Esophagus muscularis mucosa (tissue), 4 donors: ENCODE measurements around the gene VMO1. TPM values are rescaled to one million over a fixed set of nuclear protein-coding genes. Genes with fewer than 3 reads are reported as not detected.

Source experiments
- DNase-seq: peaks from one replicate; pipeline ENCODE4 v3.0.0-alpha.2; 2017; ENCODE audit errors: extremely low spot score
- H3K27ac ChIP-seq, 4 donors: fragments of 200-600 bp; sonication (generic); replicated peaks in 1 of 4; 1 replicate in 3 of 4; 2 replicates in 1 of 4; pipeline ENCODE4 v1.5.1; 2016 to 2019; ENCODE audit warnings: mild to moderate bottlenecking in 1 of 4
- H3K27me3 ChIP-seq, 4 donors: fragments of 200-600 bp; sonication (generic); one replicate each; pipeline versions ENCODE4 v1.5.1 to v1.6.0; 2016 to 2019
- H3K36me3 ChIP-seq, 4 donors: fragments of 200-600 bp; sonication (generic); one replicate each; pipeline ENCODE4 v1.5.1; 2016 to 2019
- H3K4me1 ChIP-seq, 4 donors: fragments of 200-600 bp; sonication (generic); one replicate each; pipeline ENCODE4 v1.5.1; 2016 to 2019
- H3K4me3 ChIP-seq, 4 donors: fragments of 200-600 bp; sonication (generic); 1 replicate in 2 of 4; 2 replicates in 2 of 4; pipeline ENCODE4 v1.5.1; 2016 to 2019; ENCODE audit warnings: mild to moderate bottlenecking in 4 of 4, moderate library complexity in 1 of 4
- H3K9me3 ChIP-seq, 4 donors: fragments of 200-600 bp; sonication (generic); 1 replicate in 3 of 4; 2 replicates in 1 of 4; pipeline ENCODE4 v1.5.1; 2016 to 2019
- CTCF ChIP-seq, 3 experiments: fragments of 200-600 bp in 2 of 3; fragments of 450-650 bp in 1 of 3; sonication (generic) in 2 of 3; IDR thresholded peaks; one replicate each; pipeline ENCODE4 v1.5.1; 2017 to 2019; ENCODE audit warnings: antibody characterized with exemption in 3 of 3, mild to moderate bottlenecking in 2 of 3, moderate library complexity in 1 of 3
- EP300 ChIP-seq: sonication (generic); formaldehyde crosslinking; IDR thresholded peaks from one replicate; pipeline ENCODE4 v1.6.1; 2017; ENCODE audit warnings: antibody characterized with exemption
- POLR2A ChIP-seq: fragments of 450-650 bp; IDR thresholded peaks from one replicate; pipeline ENCODE4 v1.6.1; 2017; ENCODE audit warnings: antibody characterized with exemption, moderate library complexity, mild to moderate bottlenecking, low read depth
- POLR2AphosphoS5 ChIP-seq, 2 donors: sonication (generic); formaldehyde crosslinking; IDR thresholded peaks; one replicate each; pipeline ENCODE4 v1.6.1; 2017; ENCODE audit warnings: antibody characterized with exemption in 2 of 2
- WGBS: methylation state at CpG from one replicate; pipeline ENCODE4 v1.1.5; 2018; 5-methylcytosine and 5-hydroxymethylcytosine counted together
- intact Hi-C: fragments of 100-400 bp; cut with DNase I; formaldehyde crosslinking; loops from one replicate; pipeline ENCODE4 v1.15.1; 2023
- total RNA-seq, 4 donors: library from RNA; depleted of rRNA; stranded (reverse); fragments of >200 nt; gene quantifications; one replicate each; pipeline versions ENCODE4 v1.1.0 to v1.2.1, GENCODE V29; 2016

VMO1 gene
- total RNA-seq, 4 donors from 2014 or later: 0.86 to 3.3 (median 2.6) TPM

GRCh38 chr17:4739122-4740024 lies 46.8 kb downstream of the VMO1 start, which contains the start of the genes CXCL16 and ZMYND15:
Gene CXCL16 (minus strand): TSS chr17:4739928. CDS start chr17:4739339, 589 bp downstream.
Gene ZMYND15 (plus strand): TSS chr17:4739833. CDS start chr17:4740549, 716 bp downstream.
- H3K27ac ChIP-seq: peak within 1 kb of the TSS; percentile 70 to 75 (median 74)
- H3K4me1 ChIP-seq: peaks cover 10 to 19% (median 18%) of the 10 kb centered on the region in 4 donors
- no peaks in the 10 kb centered on the region for H3K9me3 ChIP-seq
- H3K36me3 ChIP-seq: no peaks in the 10 kb centered on the region
- WGBS: 0% methylated on average over 44 of the region's 100 CpGs
- H3K4me3 ChIP-seq: peak within 1 kb of the TSS; percentile 74 to 91 (median 88)
- no peak for DNase-seq
- intact Hi-C loops: no loop called here
- TF ChIP-seq POLR2A: no peak
- TF ChIP-seq CTCF (IDR thresholded peaks at IDR 0.05): no peak
- peak in 1 of 2 donors; percentile 31 for TF ChIP-seq POLR2AphosphoS5 (IDR thresholded peaks at IDR 0.05)
- TF ChIP-seq EP300: no peak
- H3K27me3 ChIP-seq: peaks cover 0 to 12% (median 2%) of the 10 kb centered on the region in 4 donors

GRCh38 chr17:4738136-4739121 lies 47.7 kb downstream of the VMO1 start:
- Histone ChIP-seq H3K4me3 (peak overlapping the region; percentile 74 to 91 (median 88)), H3K4me1 (peaks cover 10 to 21% (median 19%) of the 10 kb centered on the region in 4 donors), H3K27ac (peak overlapping the region; percentile 70 to 75 (median 74)), H3K27me3 (peaks cover 0 to 2% (median 0%) of the 10 kb centered on the region in 4 donors), H3K9me3 (no peaks in the 10 kb centered on the region), H3K36me3 (peaks cover 0 to 2% (median 0%) of the 10 kb centered on the region in 4 donors)
- DNase-seq: no peak
- 30% methylated on average over 24 of the region's 41 CpGs for WGBS
- no peak for TF ChIP-seq POLR2AphosphoS5 (IDR thresholded peaks at IDR 0.05)
- TF ChIP-seq CTCF (IDR thresholded peaks at IDR 0.05): no peak
- no peak for TF ChIP-seq POLR2A
- TF ChIP-seq EP300: no peak
- intact Hi-C loops: no loop called here

GRCh38 chr17:4735876-4736651 lies 50.1 kb downstream of the VMO1 start:
- intact Hi-C loops: no loop called here
- Histone ChIP-seq H3K27me3 (no peaks in the 10 kb centered on the region), H3K36me3 (peaks cover 0 to 8% (median 0%) of the 10 kb centered on the region in 4 donors), H3K27ac (no peak overlapping the region), H3K9me3 (no peaks in the 10 kb centered on the region), H3K4me1 (peaks cover 18 to 32% (median 28%) of the 10 kb centered on the region in 4 donors), H3K4me3 (no peak overlapping the region)
- TF ChIP-seq EP300 (no peak), POLR2AphosphoS5 (IDR thresholded peaks at IDR 0.05) (peak; percentile 14 to 32)
- 69% methylated on average over 9 of the region's 9 CpGs for WGBS
- no peak for DNase-seq

Other genes starting within 250 kb of the VMO1 start
- gene MYBBP1A, start 231.0 kb downstream of the VMO1 start, total RNA-seq: 10 to 100 TPM; 31.6 to 45.4 (median 36.1) TPM
- gene GGT6, start 225.8 kb downstream of the VMO1 start, total RNA-seq: not detected
- gene SMTNL2, start 201.8 kb downstream of the VMO1 start, total RNA-seq: 1 to 10 TPM; 3.0 to 7.2 (median 4.7) TPM
- not detected for gene ALOX15, start 144.7 kb downstream of the VMO1 start, total RNA-seq
- 10 to 100 TPM; 17.0 to 35.0 (median 24.0) TPM for gene PELP1, start 82.2 kb downstream of the VMO1 start, total RNA-seq
- 10 to 100 TPM; 25.4 to 41.4 (median 31.4) TPM for gene ARRB2, start 75.7 kb downstream of the VMO1 start, total RNA-seq
- gene MED11, start 54.9 kb downstream of the VMO1 start, total RNA-seq: 10 to 100 TPM; 23.3 to 36.4 (median 26.6) TPM
- gene ZMYND15, start 46.5 kb downstream of the VMO1 start, total RNA-seq: under 1 TPM in 3 of 4 donors, not detected in 1; 0.23 to 0.50 (median 0.42) TPM
- 10 to 100 TPM in 2 of 4 donors, 1 to 10 TPM in 2; 5.8 to 21.7 (median 9.4) TPM for gene CXCL16, start 46.4 kb downstream of the VMO1 start, total RNA-seq
- not detected for gene TM4SF5, start 14.5 kb downstream of the VMO1 start, total RNA-seq
- gene GLTPD2, start 2.6 kb upstream of the VMO1 start, total RNA-seq: not detected
- gene PSMB6, start 9.8 kb upstream of the VMO1 start, total RNA-seq: 100 to 1,000 TPM; 162 to 205 (median 190) TPM
- gene PLD2, start 20.8 kb upstream of the VMO1 start, total RNA-seq: 10 to 100 TPM in 3 of 4 donors, 1 to 10 TPM in 1; 9.6 to 15.2 (median 12.0) TPM
- gene MINK1, start 47.0 kb upstream of the VMO1 start, total RNA-seq: 10 to 100 TPM; 28.8 to 55.2 (median 38.8) TPM
- 1 to 10 TPM in 2 of 4 donors, under 1 TPM in 2; 0.32 to 1.5 (median 0.88) TPM for gene C17orf107, start 113.2 kb upstream of the VMO1 start, total RNA-seq
- gene CHRNE, start 116.7 kb upstream of the VMO1 start, total RNA-seq: 1 to 10 TPM in 1 of 4 donors, under 1 TPM in 2, not detected in 1; 0.13 to 1.2 (median 0.63) TPM
- under 1 TPM in 1 of 4 donors, not detected in 3; 0.33 TPM for gene GP1BA, start 145.9 kb upstream of the VMO1 start, total RNA-seq
- gene SLC25A11, start 153.7 kb upstream of the VMO1 start, total RNA-seq: 10 to 100 TPM; 38.8 to 73.4 (median 55.5) TPM
- 10 to 100 TPM; 59.8 to 96.3 (median 69.5) TPM for gene RNF167, start 153.9 kb upstream of the VMO1 start, total RNA-seq
- 1,000 to 10,000 TPM; 1,019 to 1,635 (median 1,341) TPM for gene PFN1, start 162.2 kb upstream of the VMO1 start, total RNA-seq
- 1 to 10 TPM; 1.2 to 7.2 (median 2.1) TPM for gene ENO3, start 164.8 kb upstream of the VMO1 start, total RNA-seq
- gene SPAG7, start 181.5 kb upstream of the VMO1 start, total RNA-seq: 10 to 100 TPM; 45.5 to 74.7 (median 63.6) TPM
- gene CAMTA2, start 201.3 kb upstream of the VMO1 start, total RNA-seq: 10 to 100 TPM; 24.0 to 48.2 (median 28.4) TPM
- gene INCA1, start 211.2 kb upstream of the VMO1 start, total RNA-seq: 1 to 10 TPM; 1.3 to 4.6 (median 3.0) TPM
- gene KIF1C, start 211.6 kb upstream of the VMO1 start, total RNA-seq: 100 to 1,000 TPM; 157 to 251 (median 187) TPM
- gene SLC52A1, start 249.1 kb upstream of the VMO1 start, total RNA-seq: not detected